Left lobe of liver (tissue), 2 donors: Measurements from ENCODE around the gene TUBA3E. TPM values are rescaled to one million over a fixed set of nuclear protein-coding genes. Genes with fewer than 3 reads are reported as not detected.
A peak's percentile ranks its signal among the peaks of the same experiment; 100 is the strongest.
"Not testable (repeated sequence)": the region's sequence is repeated elsewhere in the genome, so short reads cannot be mapped to it uniquely, and the experiment has no call there.

Experiments used
- ATAC-seq: fragments of 200-7000 bp; cut with Tn5 transposase; one replicate; pipeline ENCODE4 v1.9.1; 2020; ENCODE audit warnings: mild to moderate bottlenecking, moderate library complexity
- DNase-seq: peaks from one replicate; pipeline ENCODE4 v3.0.0-alpha.2; 2020; ENCODE audit warnings: low spot score
- total RNA-seq: library from RNA; stranded (reverse); gene quantifications from one replicate; pipeline ENCODE4 v1.2.1, GENCODE V29; 2021
- donor health status: DM: no; HTN: no; CAD: no; lungs with moderate emphysema.
- donor health status: DM: no; HTN: yes; CAD: no.

The TUBA3E gene
- total RNA-seq, result not detected

- ATAC-seq (no peak), DNase-seq (no peak)
Observed at GRCh38 chr2:130198343-130198742, at the start of gene TUBA3E. Gene TUBA3E, minus strand, starts transcription at chr2:130198439. Its CDS starts 79 bp downstream, at chr2:130198360.

- DNase-seq, result no peak
- ATAC-seq, result no peak
Observed at GRCh38 chr2:130246430-130246829, 48.2 kb upstream of the TUBA3E start.

- no peak for ATAC-seq
- no peak for DNase-seq
Observed at GRCh38 chr2:130245976-130246375, 47.7 kb upstream of the TUBA3E start.

- ATAC-seq (no peak), DNase-seq (no peak)
Observed at GRCh38 chr2:130243359-130243758, 45.1 kb upstream of the TUBA3E start.

- DNase-seq (no peak), ATAC-seq (no peak)
Observed at GRCh38 chr2:130241041-130241707, 42.9 kb upstream of the TUBA3E start.

- ATAC-seq, DNase-seq: not testable (repeated sequence)
Observed at GRCh38 chr2:130239581-130239980, 41.3 kb upstream of the TUBA3E start.

- ATAC-seq, result not testable (repeated sequence)
Observed at GRCh38 chr2:130233066-130233465, 34.8 kb upstream of the TUBA3E start.

GRCh38 chr2:130231656-130232055 is 33.4 kb upstream of the TUBA3E start:
- DNase-seq, result no peak
- ATAC-seq, result no peak

More at GRCh38 chr2:130233066-130233465, 34.8 kb upstream of the TUBA3E start:
- DNase-seq, result not testable (repeated sequence)

- not testable (repeated sequence) for DNase-seq, ATAC-seq
Observed at GRCh38 chr2:130230907-130231306, 32.7 kb upstream of the TUBA3E start.

GRCh38 chr2:130230376-130230775 is 32.1 kb upstream of the TUBA3E start:
- ATAC-seq, DNase-seq: not testable (repeated sequence)

GRCh38 chr2:130229161-130229510 is 30.9 kb upstream of the TUBA3E start:
- ATAC-seq, result peak; percentile 60
- DNase-seq, result not testable (repeated sequence)

- ATAC-seq, DNase-seq: not testable (repeated sequence)
Observed at GRCh38 chr2:130228467-130229160, 30.4 kb upstream of the TUBA3E start.

- not testable (repeated sequence) for DNase-seq, ATAC-seq
Observed at GRCh38 chr2:130228005-130228404, 29.8 kb upstream of the TUBA3E start.

- not testable (repeated sequence) for ATAC-seq, DNase-seq
Observed at GRCh38 chr2:130222523-130222922, 24.3 kb upstream of the TUBA3E start.

GRCh38 chr2:130220505-130220904 is 22.3 kb upstream of the TUBA3E start:
- not testable (repeated sequence) for DNase-seq

GRCh38 chr2:130219147-130219546 is 20.9 kb upstream of the TUBA3E start:
- not testable (repeated sequence) for DNase-seq, ATAC-seq

More at GRCh38 chr2:130220505-130220904, 22.3 kb upstream of the TUBA3E start:
- not testable (repeated sequence) for ATAC-seq

- not testable (repeated sequence) for ATAC-seq, DNase-seq
Observed at GRCh38 chr2:130207051-130207450, 8.8 kb upstream of the TUBA3E start.

GRCh38 chr2:130203150-130203549 is 4.9 kb upstream of the TUBA3E start:
- not testable (repeated sequence) for DNase-seq, ATAC-seq

- peak; percentile 40 for ATAC-seq
- DNase-seq, result not testable (repeated sequence)
Observed at GRCh38 chr2:130202518-130202917, 4.3 kb upstream of the TUBA3E start.

GRCh38 chr2:130196052-130196451 is 2.2 kb downstream of the TUBA3E start:
- DNase-seq, ATAC-seq: not testable (repeated sequence)

- DNase-seq, result not testable (repeated sequence)
- ATAC-seq, result peak; percentile 90
Observed at GRCh38 chr2:130195089-130195635, 3.1 kb downstream of the TUBA3E start.
